GM19023 (cell line): ENCODE results near the gene HTR2C.
"Not testable (repeated sequence)": the region's sequence is repeated elsewhere in the genome, so short reads cannot be mapped to it uniquely, and the experiment has no call there.

ENCODE experiments used
- ATAC-seq: cut with Tn5 transposase; IDR thresholded peaks from one replicate; pipeline ENCODE4 v1.9.1; 2021; ENCODE audit warnings: mild to moderate bottlenecking, moderate library complexity; ENCODE audit not compliant: unreplicated experiment

The HTR2C gene

DNA sequence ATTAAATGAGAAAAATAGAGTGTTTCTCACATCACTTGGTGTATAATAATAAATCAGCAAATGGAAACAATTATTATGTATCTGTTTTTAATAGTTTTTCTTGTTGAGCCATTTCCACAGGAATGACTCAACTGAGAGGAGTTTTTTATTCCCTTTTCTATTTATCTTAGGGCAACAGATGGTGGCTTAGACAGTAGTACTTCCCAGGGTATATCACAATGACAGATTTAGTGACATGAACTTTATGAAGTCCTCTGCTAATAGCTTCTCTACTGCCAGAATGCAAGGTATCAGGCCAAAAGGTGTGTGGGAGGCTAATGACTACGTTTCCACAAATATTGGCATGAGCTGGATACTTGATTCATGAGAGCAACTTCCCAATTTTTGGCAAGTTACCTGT lies 126.7 kb downstream of the HTR2C start:
- no peak for ATAC-seq

DNA sequence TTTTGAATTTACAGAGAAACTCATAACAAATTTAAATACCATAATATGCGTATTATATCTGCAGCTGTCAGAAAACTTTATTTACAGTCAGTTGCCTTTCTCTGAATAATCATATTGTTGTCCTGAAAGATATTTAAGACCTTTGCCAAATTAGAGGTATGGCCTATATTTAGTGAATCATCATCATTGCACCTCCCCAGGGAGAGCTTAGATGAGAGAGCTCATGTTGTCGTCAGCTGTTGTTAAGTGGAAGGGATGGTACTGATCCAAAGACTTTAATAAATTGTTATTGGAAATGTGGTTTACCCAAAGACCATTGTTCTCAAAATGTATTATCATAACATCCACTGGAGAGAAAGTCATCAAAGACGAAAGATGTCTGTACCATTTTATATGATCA lies 128.6 kb downstream of the HTR2C start:
- ATAC-seq, result no peak

DNA sequence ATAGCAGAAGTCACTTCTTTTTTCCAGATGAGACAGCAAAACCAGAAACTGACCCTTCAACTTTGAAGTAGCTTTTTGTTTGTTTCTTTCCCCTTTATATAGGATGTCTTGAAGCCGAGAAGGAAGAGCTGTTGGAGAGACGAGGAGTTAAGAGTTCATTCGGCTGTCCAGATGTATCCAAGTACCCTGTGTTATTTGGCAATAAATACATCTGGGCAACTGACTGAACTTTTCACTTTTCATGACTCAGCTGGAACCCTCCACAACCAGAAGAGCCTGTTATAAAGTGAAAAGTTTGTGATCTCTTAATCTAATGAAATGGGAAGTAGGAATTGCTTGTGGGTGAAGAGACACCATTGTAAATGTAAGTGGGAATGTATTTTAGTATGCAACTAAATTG lies 131.2 kb downstream of the HTR2C start:
- ATAC-seq, result no peak

DNA sequence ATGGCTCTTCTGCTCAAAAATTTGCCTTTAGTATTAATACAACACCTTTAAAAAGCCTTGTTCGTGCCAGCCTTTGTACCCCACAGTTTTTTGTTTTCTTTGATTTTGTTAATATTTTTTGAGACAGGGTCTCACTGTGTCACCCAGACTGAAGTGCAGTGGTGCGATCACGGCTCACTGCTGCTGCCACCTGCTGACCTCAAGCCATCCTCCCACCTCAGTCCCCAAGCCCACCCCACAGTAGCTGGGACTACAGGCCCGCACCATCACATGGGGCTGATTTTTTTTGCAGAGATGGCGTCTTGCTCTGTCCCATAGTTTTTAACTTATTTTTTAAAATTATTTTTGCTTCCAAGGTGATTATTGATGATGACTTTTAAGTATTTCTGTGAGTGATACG lies 134.0 kb downstream of the HTR2C start:
- ATAC-seq, result no peak

DNA sequence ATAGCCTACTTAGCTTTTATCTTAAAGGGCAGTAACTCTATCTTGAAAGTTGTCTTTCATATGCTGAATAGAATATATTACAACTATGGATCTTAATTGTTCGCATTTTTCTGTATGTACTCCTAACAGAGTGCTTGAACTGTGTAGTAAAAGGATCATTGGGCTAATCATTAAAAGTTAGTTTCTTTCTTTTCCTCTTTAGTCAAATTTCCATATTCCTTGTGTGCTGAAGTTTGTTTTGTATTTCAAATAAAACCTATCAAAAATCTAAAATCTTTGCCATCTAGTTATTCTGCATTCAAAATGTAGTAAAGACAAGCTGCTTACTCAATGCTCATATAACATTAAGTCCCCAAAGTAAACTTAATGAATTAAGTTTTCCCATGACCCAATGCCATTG lies 182.7 kb downstream of the HTR2C start:
- no peak for ATAC-seq

DNA sequence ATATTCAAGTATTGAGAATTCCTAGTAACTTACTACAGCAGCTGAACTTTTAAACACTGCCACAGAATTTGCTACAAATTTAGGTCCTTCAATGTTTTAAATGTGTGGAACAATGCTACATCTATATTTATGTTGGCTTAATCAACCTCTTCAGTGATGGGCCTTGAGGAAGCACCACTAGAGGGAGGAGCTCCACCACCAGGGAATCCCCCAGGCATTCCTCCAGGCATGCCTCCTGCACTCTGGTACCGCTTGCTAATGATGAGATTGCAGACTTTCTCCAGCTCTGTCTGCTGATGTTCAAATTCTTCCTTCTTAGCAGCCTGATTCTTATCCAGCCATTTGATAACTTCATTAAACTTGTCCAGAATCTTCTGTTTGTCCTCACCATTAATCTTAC lies 190.8 kb downstream of the HTR2C start:
- ATAC-seq, result no peak

DNA sequence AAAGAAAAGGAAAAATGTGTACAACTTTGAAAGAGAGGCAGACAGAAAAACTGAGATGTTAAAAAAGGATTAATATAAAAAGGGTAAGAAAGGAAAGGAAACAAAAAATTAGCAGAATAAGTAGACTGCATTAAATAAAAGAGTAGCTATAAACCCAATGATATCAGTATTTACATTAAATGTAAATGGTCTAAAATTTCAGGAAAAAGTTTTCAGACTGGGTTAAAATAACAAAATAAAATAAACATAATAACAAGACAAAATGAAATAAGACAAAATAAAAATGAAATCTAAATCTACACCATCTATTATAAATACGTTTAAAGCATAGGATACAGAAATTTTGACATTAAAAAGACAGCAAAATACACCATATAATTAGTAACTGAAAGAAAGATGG lies 199.0 kb downstream of the HTR2C start:
- ATAC-seq, result no peak

DNA sequence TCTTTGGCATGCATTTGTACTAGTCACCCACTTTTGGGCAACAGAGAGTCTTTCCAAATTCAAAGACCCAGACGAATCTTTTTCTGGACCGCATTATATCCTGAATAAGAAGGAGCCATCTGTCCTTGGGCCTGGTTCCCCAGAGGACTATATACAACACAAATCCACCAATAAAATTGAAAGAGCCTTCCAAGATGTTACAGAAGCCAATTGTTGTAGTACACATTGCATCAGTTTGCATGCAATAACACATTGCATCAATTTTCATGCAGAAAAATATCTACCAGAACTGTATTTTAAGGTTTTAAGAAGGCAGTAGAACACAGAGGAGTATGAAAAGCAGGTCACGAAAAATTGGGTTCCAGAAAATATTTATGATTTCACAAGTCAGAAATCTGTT lies 203.2 kb downstream of the HTR2C start:
- ATAC-seq, result no peak

DNA sequence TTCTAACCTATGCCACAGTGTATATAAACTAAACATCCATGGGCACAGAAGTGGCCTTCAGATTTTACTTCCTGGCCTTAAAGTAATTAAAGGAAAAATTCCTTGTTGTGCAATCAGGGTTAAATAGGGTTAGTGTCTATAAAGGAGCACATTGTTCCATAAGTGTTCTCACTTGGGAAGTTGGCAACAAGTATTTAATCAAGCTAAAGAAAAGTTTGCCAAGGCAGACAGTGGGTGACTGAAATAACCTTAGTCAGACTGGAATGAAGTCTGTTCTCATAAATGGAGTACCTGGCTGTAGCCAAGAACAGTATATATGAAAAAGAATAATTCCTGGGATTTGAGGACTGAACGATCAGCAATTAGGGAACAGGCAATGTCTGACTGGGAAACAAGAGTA lies 213.6 kb downstream of the HTR2C start:
- ATAC-seq, result no peak

DNA sequence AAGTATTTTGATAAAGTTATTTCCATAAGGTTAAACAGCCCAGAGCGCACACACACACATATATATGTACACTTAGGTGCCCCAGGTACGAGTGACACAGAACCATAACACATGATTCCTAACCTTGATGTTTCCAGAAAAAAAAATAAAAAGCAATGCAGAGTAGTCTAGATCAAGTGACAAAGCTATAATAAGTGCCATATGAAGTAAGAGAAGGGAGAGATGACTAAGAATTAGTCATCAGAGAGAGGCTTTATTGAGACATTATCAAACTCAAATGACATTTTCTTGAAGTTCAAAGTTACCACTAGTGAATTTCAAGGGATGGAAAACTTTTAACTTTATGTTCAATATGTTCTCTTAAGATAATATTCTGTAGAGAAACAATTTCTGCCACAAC lies 215.0 kb downstream of the HTR2C start:
- no peak for ATAC-seq

DNA sequence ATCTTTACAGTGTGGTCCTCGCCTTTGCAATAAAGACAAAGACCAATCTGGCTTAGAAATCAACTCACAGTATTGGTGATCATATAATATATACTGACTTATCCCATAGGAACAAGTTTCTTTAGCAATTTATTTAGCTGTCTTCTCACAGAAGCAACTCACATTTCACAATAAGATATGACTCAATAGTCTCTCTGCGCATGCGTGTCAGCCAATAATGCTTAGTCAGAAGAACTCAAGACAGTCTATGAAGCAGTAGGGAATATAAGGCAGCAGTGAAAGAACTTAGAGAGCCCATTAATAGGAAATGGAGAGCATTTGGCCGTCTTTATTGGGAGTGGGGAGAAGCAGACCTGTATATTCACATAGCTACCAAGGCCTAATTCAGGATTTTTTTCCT lies 216.8 kb downstream of the HTR2C start:
- no peak for ATAC-seq

DNA sequence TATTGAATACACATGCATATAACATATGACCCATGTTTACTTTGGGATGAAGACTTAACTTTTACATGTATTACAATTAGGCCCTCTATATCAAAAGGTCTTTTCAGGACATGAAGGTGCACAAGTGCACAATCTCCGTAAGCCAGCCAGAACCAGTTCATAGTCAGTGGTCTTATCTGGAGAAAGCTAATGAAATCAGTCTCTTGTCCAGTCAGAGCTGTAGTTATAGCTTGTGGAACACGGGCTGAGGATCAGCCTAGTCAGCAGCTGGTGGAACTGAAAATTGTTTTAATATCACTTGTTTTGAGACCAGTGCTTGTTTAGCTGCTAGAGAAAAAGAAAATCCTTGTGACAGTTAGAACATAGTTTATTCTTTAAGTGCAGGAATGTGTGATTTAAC lies 235.6 kb downstream of the HTR2C start:
- ATAC-seq, result no peak

DNA sequence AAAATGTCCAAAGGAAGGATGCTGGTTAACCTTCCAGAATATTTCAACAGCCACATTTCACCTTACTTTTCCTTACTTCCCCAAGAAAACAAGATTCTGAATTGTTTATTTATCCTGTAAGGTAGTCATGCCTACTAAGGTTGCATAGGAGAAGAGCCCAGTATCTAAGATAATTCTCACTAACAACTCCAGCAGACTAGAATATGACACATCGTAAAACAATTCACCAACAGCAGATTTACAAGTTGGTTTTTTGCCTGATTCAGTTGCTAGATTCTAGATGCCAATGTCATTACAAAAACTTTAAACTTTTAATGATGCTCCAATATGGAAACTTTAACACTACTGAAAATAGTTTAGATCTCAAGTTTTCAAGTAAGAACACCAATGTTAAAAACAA lies 257.2 kb downstream of the HTR2C start:
- ATAC-seq, result no peak

DNA sequence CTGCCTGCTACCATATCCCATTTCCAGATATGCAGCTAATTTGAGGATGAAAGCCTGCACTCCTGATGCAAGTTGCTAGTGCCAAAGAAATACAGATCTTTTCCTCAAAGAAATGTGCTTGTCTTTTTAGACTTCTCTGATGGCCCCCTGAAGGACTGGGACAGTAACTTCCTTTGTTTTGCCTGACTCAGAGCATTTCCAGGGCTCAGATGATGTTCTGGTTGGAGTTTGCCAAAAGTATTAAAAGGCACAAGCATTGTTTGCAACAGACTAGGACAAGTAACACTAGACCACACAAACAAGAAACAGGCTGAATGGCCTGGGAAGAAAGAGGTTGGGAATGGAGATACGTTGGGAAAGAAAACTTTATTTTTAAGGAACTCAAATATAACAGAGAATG lies 258.3 kb downstream of the HTR2C start:
- no peak for ATAC-seq

DNA sequence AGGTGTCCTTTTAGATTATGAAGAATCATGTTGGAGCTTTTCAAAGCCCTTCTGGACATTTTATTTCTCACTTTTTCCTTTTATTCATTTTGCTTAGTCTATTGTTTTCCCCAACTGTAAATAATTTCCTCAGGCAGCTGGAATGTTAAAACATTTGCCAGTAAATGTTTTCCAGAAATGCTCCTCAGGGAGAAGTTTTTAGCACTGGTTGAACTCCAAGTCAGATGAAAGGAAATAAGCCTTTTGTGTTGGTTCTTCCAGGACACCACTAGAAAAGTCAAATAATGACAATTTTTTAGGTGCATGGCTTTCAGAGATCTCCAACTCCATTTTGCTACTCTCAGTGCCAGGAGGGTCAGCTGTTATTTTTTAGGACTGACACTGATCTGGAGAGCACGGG lies 305.6 kb downstream of the HTR2C start:
- ATAC-seq, result no peak

DNA sequence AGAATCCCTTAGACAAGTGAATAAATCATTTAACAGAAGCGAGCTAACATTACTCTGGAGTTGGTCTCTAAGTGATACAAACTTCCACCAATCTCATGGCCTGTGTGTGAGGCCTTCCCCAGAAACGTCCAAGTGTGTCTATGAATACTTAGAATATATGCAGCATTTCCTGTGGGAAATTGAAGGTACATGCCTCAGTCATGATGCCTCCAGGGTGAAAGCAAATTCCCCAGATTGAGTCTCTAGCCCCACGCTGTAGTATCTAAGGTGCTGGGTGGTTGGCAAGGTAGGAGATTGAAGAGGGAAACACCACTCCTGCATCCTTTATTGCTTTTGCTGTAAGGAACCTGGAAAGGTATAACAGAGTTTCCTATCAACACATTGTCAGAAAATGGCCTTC lies 319.7 kb downstream of the HTR2C start:
- no peak for ATAC-seq

DNA sequence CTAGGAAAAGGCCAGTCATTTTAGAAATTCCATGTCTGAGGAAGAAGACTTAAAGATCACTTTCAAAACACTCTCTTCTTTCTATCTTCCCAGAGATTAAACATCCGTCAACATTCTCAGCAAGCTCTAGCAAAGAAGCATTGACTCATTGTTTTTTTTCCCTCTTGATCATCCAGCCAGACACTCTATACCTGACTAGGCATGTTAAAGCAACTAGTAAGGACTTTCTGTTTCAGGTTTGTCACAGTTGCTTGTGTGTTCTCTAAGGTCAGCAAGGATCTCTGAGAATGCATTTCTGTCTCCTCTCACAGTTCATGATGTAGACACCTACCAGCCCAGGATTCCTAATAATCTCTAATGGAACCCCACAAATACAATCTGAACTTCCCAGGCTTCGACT lies 321.4 kb downstream of the HTR2C start:
- no peak for ATAC-seq

DNA sequence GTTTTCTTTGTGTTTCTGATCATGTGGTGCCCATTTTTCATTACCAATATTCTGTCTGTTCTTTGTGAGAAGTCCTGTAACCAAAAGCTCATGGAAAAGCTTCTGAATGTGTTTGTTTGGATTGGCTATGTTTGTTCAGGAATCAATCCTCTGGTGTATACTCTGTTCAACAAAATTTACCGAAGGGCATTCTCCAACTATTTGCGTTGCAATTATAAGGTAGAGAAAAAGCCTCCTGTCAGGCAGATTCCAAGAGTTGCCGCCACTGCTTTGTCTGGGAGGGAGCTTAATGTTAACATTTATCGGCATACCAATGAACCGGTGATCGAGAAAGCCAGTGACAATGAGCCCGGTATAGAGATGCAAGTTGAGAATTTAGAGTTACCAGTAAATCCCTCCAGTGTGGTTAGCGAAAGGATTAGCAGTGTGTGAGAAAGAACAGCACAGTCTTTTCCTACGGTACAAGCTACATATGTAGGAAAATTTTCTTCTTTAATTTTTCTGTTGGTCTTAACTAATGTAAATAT lies 323.2 kb downstream of the HTR2C start:
- no peak for ATAC-seq

DNA sequence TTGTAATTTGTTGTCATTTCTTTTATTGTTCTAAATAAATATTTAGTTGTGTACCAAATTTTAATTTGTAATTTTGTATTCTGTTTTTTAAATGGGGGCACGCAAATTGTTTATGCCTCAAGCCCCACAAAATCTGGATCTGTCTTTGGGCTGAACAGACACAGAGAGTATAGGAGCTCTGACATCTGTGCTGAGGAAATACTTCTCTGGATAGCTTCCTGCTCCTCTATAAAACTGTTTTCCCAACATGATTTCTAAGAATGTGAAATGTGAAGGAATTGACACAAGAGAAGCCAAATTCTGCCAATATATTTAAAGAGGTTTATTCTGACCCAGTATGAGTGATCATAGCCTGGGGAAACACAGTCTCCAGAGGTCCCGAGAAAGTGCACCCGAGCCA lies 340.5 kb downstream of the HTR2C start:
- ATAC-seq, result no peak

DNA sequence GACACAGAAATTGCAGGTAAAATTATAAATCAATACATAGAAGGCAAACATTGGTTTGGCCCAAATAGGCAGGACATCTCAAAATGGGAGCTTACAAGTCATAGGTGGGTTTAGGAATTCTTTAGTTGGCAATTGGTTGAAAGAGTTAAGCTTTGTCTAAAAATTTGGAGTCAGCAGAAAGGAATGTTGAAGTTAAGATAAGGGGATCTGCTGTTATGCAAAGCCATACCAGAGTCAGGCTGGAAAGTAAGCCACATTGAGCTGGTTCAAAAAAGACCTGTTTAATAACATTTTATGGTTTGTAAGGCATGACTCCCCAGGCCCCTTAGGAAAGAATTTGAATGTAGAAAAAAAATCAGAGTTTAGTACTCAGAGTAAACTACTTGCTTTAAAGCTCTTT lies 341.0 kb downstream of the HTR2C start:
- ATAC-seq, result no peak

DNA sequence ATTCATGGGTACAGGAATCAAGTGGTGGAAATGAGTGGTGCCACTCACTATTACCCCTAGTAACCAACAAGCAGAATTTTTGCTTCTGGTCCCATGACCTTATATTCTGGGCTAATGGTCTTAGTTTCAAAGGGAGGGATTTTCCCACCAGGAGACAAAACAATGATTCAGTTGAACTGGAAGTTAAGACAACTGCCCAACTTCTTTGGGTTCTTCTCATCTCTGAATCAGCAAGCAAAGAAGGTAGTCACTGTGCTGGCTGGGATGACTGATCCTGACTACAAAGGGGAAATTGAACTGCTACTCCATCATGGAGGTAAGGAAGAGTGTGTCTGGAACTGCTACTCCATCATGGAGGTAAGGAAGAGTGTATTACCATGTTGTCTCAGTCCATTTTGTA lies 346.3 kb downstream of the HTR2C start:
- ATAC-seq, result no peak

DNA sequence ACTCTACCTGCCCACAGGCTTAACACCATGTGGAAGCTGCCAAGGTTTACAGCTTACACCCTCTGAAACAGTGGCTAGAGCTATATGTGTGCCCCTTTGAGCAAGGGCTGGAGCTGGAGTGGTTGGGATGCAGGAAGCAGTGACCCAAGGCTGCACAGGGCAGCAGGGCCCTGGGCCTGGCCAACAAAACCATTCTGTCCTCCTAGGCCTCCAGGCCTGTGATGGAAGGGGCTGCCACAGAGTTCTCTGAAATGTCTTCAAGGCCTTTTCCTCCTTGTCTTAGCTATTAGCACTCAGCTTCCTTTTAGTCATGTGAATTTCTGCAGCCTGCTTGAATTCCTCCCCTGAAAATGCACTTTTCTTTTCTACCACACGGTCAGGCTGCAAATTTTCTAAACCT lies 348.7 kb downstream of the HTR2C start:
- ATAC-seq, result no peak

DNA sequence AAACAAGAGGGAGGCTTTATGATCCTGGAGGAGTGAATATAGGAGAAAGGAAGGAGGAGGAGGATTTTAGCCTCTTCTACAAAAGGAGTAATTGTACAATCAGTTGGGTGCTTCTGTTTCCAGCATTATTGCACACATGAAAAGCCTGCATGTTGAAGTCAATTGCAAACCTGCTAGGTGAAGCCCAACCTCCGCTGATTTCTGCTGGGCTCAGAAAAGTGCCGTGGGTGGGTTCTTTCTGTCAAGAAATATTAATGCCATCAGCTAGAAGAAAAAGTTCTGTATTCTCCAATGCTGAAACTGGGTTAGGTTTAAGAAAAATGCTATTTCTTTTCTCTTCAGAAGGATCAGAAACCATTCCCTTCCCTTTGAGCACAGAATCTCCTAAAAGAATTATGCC lies 349.4 kb downstream of the HTR2C start:
- ATAC-seq, result not testable (repeated sequence)

DNA sequence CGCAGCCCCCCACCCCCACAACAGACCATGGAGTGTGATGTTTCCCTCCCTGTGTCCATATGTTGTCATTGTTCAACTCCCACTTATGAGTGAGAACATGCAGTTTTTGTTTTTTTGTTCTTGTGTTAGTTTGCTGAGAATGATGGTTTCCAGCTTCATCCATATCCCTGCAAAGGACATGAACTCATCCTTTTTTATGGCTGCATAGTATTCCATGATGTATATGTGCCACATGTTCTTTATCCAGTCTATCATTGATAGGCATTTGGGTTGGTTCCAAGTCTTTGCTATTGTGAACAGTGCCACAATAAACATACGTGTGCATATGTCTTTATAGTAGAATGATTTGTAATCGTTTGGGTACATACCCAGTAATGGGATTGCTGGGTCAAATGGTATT lies 353.2 kb downstream of the HTR2C start:
- not testable (repeated sequence) for ATAC-seq
